WTC11 (cell line): ENCODE results near the gene RETREG3. TPM values are rescaled to one million over a fixed set of nuclear protein-coding genes. Genes with fewer than 3 reads are reported as not detected.

Experiments used
- ATAC-seq: fragments of 200-7000 bp; cut with Tn5 transposase; 2 replicates; pipeline ENCODE4 v1.10.0; 2021; ENCODE audit warnings: mild to moderate bottlenecking, moderate library complexity
- CTCF ChIA-PET: fragments of 300-600 bp; sonication (Branson Sonifier 250); formaldehyde crosslinking; loops from one replicate; lab custom pipeline; 2021; ENCODE audit warnings: antibody characterized with exemption; lab: Charles Lee
- POLR2A ChIA-PET: fragments of 350-600 bp; sonication (Branson Sonifier 250); formaldehyde crosslinking; loops from one replicate; lab custom pipeline; 2021; ENCODE audit warnings: antibody characterized with exemption; lab: Charles Lee
- DNase-seq: peaks from one replicate; pipeline ENCODE4 v3.0.0; 2021; ENCODE audit warnings: low spot score
- H3K27ac Mint-ChIP-seq: 2 replicates; pipeline ENCODE4 v1.8.0; 2021; ENCODE audit warnings: mixed read lengths
- H3K27me3 Mint-ChIP-seq: 2 replicates; pipeline ENCODE4 v1.8.0; 2021; ENCODE audit warnings: low read depth, mild to moderate bottlenecking, moderate library complexity, mixed read lengths
- H3K36me3 Mint-ChIP-seq: 2 replicates; pipeline ENCODE4 v1.8.0; 2021; ENCODE audit warnings: mixed read lengths
- H3K4me1 Mint-ChIP-seq: 2 replicates; pipeline ENCODE4 v1.8.0; 2022; ENCODE audit warnings: mixed read lengths
- H3K4me3 Mint-ChIP-seq: 2 replicates; pipeline ENCODE4 v1.8.0; 2021; ENCODE audit warnings: mild to moderate bottlenecking, moderate library complexity, mixed read lengths
- H3K9me3 Mint-ChIP-seq: 2 replicates; pipeline ENCODE4 v1.8.0; 2021; ENCODE audit warnings: mixed read lengths
- ATF1 ChIP-seq: sonication (generic); formaldehyde crosslinking; IDR thresholded peaks from 2 replicates; pipeline ENCODE4 v1.8.1; 2023; ENCODE audit warnings: mild to moderate bottlenecking, moderate library complexity, missing genetic modification reagents
- CREM ChIP-seq: sonication (generic); formaldehyde crosslinking; IDR thresholded peaks from 2 replicates; pipeline ENCODE4 v1.8.1; 2022; ENCODE audit warnings: mild to moderate bottlenecking, missing genetic modification reagents, moderate library complexity
- GABPB1 ChIP-seq: sonication (generic); formaldehyde crosslinking; IDR thresholded peaks from 2 replicates; pipeline ENCODE4 v1.8.1; 2023; ENCODE audit warnings: mild to moderate bottlenecking, missing genetic modification reagents
- KAT7 ChIP-seq: sonication (generic); formaldehyde crosslinking; IDR thresholded peaks from 2 replicates; pipeline ENCODE4 v1.8.1; 2023; ENCODE audit warnings: missing genetic modification reagents, mild to moderate bottlenecking, borderline replicate concordance
- MAX ChIP-seq: sonication (generic); formaldehyde crosslinking; IDR thresholded peaks from 2 replicates; pipeline ENCODE4 v1.8.0; 2022; ENCODE audit warnings: mild to moderate bottlenecking, missing genetic modification reagents
- PRDM15 ChIP-seq: sonication (generic); formaldehyde crosslinking; IDR thresholded peaks from 2 replicates; pipeline ENCODE4 v1.8.0; 2022; ENCODE audit warnings: missing genetic modification reagents
- SP1 ChIP-seq: sonication (generic); formaldehyde crosslinking; conservative IDR thresholded peaks from 2 replicates; pipeline ENCODE4 v1.8.1; 2022; ENCODE audit warnings: missing genetic modification reagents
- total RNA-seq: library from RNA; stranded (reverse); gene quantifications from 3 replicates; pipeline ENCODE4 v1.2.3, GENCODE V29; 2021
- TF ChIP-seq, protein P1 (sequence below): sonication (generic); formaldehyde crosslinking; IDR thresholded peaks from 2 replicates; pipeline ENCODE4 v1.8.0; 2023; ENCODE audit warnings: mild to moderate bottlenecking, missing genetic modification reagents
- TF ChIP-seq, protein P2 (sequence below): sonication (generic); formaldehyde crosslinking; IDR thresholded peaks from 2 replicates; pipeline ENCODE4 v1.8.0; 2023; ENCODE audit warnings: missing genetic modification reagents, mild to moderate bottlenecking, borderline replicate concordance
- TF ChIP-seq, protein P3 (sequence below): fragments of 250-450 bp; sonication (Bioruptor Pico); IDR thresholded peaks from 2 replicates; pipeline ENCODE4 v2.1.2; 2022; ENCODE audit warnings: mild to moderate bottlenecking, moderate library complexity

The RETREG3 gene
- total RNA-seq, 1 experiment from 2014 or later, result 40.4 TPM

GRCh38 chr17:42536372-42537155, 72.6 kb downstream of the RETREG3 start:
- no peak for TF ChIP-seq PRDM15 (CRISPR knock-in tag)
- TF ChIP-seq, protein P1, sequence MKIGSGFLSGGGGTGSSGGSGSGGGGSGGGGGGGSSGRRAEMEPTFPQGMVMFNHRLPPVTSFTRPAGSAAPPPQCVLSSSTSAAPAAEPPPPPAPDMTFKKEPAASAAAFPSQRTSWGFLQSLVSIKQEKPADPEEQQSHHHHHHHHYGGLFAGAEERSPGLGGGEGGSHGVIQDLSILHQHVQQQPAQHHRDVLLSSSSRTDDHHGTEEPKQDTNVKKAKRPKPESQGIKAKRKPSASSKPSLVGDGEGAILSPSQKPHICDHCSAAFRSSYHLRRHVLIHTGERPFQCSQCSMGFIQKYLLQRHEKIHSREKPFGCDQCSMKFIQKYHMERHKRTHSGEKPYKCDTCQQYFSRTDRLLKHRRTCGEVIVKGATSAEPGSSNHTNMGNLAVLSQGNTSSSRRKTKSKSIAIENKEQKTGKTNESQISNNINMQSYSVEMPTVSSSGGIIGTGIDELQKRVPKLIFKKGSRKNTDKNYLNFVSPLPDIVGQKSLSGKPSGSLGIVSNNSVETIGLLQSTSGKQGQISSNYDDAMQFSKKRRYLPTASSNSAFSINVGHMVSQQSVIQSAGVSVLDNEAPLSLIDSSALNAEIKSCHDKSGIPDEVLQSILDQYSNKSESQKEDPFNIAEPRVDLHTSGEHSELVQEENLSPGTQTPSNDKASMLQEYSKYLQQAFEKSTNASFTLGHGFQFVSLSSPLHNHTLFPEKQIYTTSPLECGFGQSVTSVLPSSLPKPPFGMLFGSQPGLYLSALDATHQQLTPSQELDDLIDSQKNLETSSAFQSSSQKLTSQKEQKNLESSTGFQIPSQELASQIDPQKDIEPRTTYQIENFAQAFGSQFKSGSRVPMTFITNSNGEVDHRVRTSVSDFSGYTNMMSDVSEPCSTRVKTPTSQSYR (CRISPR knock-in tag), result peak; percentile 11; the same call in 1 of the 2 replicates
- TF ChIP-seq MAX (CRISPR knock-in tag), result peak; percentile 58; the same call in 1 of the 2 replicates
- TF ChIP-seq CREM, result 0 out of 2 replicates have a peak, but pooled peaks have one; percentile 35
- TF ChIP-seq, protein P2, sequence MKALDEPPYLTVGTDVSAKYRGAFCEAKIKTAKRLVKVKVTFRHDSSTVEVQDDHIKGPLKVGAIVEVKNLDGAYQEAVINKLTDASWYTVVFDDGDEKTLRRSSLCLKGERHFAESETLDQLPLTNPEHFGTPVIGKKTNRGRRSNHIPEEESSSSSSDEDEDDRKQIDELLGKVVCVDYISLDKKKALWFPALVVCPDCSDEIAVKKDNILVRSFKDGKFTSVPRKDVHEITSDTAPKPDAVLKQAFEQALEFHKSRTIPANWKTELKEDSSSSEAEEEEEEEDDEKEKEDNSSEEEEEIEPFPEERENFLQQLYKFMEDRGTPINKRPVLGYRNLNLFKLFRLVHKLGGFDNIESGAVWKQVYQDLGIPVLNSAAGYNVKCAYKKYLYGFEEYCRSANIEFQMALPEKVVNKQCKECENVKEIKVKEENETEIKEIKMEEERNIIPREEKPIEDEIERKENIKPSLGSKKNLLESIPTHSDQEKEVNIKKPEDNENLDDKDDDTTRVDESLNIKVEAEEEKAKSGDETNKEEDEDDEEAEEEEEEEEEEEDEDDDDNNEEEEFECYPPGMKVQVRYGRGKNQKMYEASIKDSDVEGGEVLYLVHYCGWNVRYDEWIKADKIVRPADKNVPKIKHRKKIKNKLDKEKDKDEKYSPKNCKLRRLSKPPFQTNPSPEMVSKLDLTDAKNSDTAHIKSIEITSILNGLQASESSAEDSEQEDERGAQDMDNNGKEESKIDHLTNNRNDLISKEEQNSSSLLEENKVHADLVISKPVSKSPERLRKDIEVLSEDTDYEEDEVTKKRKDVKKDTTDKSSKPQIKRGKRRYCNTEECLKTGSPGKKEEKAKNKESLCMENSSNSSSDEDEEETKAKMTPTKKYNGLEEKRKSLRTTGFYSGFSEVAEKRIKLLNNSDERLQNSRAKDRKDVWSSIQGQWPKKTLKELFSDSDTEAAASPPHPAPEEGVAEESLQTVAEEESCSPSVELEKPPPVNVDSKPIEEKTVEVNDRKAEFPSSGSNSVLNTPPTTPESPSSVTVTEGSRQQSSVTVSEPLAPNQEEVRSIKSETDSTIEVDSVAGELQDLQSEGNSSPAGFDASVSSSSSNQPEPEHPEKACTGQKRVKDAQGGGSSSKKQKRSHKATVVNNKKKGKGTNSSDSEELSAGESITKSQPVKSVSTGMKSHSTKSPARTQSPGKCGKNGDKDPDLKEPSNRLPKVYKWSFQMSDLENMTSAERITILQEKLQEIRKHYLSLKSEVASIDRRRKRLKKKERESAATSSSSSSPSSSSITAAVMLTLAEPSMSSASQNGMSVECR (CRISPR knock-in tag), result peak; percentile 65; the same call in 1 of the 2 replicates
- no peak for TF ChIP-seq ATF1
- TF ChIP-seq GABPB1 (CRISPR knock-in tag), result peak; percentile 75
- TF ChIP-seq SP1, result peak; percentile 57; the same call in 1 of the 2 replicates
- TF ChIP-seq, protein P3, sequence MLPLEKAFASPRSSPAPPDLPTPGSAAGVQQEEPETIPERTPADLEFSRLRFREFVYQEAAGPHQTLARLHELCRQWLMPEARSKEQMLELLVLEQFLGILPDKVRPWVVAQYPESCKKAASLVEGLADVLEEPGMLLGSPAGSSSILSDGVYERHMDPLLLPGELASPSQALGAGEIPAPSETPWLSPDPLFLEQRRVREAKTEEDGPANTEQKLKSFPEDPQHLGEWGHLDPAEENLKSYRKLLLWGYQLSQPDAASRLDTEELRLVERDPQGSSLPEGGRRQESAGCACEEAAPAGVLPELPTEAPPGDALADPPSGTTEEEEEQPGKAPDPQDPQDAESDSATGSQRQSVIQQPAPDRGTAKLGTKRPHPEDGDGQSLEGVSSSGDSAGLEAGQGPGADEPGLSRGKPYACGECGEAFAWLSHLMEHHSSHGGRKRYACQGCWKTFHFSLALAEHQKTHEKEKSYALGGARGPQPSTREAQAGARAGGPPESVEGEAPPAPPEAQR (CRISPR knock-in tag), result no peak
- TF ChIP-seq KAT7, result peak; percentile 22; the same call in 1 of the 2 replicates
- ChIA-PET CTCF (interaction anchor here (0.6 to 7.1 kb wide), 15 partner anchors 9 to 373 kb away, joined by 3 to 65 read pairs (median 3); partner anchors contain the start of genes CAVIN1, KCNH4, PSMC3IP and STAT3), POLR2A (interaction anchor here (0.5 to 2.3 kb wide), 5 partner anchors 12 to 169 kb away, joined by 3 to 15 read pairs (median 3); no protein-coding TSS in a partner anchor)
- Mint-ChIP-seq H3K9me3 (no peaks in the 10 kb centered on the region), H3K36me3 (peaks cover 11% of the 10 kb centered on the region; the same call in 1 of the 2 replicates), H3K4me3 (peak overlapping the region; percentile 74), H3K27me3 (peaks cover 17% of the 10 kb centered on the region), H3K4me1 (peaks cover 30% of the 10 kb centered on the region), H3K27ac (peak overlapping the region; percentile 65)
- DNase-seq, result peak; percentile 81
- ATAC-seq, result peak; percentile 68
